ENCODE data around the gene RELB. TPM values are rescaled to one million over a fixed set of nuclear protein-coding genes. Genes with fewer than 3 reads are reported as not detected.
"Not testable (repeated sequence)": the region's sequence is repeated elsewhere in the genome, so short reads cannot be mapped to it uniquely, and the experiment has no call there.

Gene RELB, protein sequence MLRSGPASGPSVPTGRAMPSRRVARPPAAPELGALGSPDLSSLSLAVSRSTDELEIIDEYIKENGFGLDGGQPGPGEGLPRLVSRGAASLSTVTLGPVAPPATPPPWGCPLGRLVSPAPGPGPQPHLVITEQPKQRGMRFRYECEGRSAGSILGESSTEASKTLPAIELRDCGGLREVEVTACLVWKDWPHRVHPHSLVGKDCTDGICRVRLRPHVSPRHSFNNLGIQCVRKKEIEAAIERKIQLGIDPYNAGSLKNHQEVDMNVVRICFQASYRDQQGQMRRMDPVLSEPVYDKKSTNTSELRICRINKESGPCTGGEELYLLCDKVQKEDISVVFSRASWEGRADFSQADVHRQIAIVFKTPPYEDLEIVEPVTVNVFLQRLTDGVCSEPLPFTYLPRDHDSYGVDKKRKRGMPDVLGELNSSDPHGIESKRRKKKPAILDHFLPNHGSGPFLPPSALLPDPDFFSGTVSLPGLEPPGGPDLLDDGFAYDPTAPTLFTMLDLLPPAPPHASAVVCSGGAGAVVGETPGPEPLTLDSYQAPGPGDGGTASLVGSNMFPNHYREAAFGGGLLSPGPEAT
- 1 to 10 TPM; 3.4 to 6.9 (median 4.7) TPM for polyA plus RNA-seq (ENCODE audit: insufficient read depth in 1 of 5, insufficient read length in 5 of 5, low replicate concordance in 1 of 5)
- long read RNA-seq, donor 1 = 0 reads
- long read RNA-seq, donor 2 = 0 reads
- long read RNA-seq, donor 3 = 0 reads
- long read RNA-seq, donor 4 = 0 reads
- long read RNA-seq, donor 5 = 0 reads
- long read RNA-seq, donor 6, partial matches to known transcripts = 0 of 2 reads
- long read RNA-seq, donor 6, other reads (novel, unspliced or antisense) = 0 of 2 reads
- long read RNA-seq, donor 7 = 0 reads
- long read RNA-seq, donor 8 = 0 reads

GRCh38 chr19:45001087-45001739 is at the start of gene RELB:
TSS of gene RELB (plus strand) at chr19:45001464. CDS start at chr19:45001580, 116 bp downstream.
- peak; percentile 87 to 88 for DNase-seq

GRCh38 chr19:44954278-44954648 is 47.0 kb upstream of the RELB start:
- no peak for DNase-seq

GRCh38 chr19:44954649-44955504 is 46.4 kb upstream of the RELB start, which contains the start of gene CLPTM1:
TSS of gene CLPTM1 (plus strand) at chr19:44955380. CDS start at chr19:44955396, 16 bp downstream.
- peak; percentile 97 to 98 for DNase-seq

GRCh38 chr19:44955505-44956439 is 45.5 kb upstream of the RELB start:
- DNase-seq = no peak

- DNase-seq = no peak
Measured at GRCh38 chr19:44957526-44957925, 43.7 kb upstream of the RELB start.

DNA sequence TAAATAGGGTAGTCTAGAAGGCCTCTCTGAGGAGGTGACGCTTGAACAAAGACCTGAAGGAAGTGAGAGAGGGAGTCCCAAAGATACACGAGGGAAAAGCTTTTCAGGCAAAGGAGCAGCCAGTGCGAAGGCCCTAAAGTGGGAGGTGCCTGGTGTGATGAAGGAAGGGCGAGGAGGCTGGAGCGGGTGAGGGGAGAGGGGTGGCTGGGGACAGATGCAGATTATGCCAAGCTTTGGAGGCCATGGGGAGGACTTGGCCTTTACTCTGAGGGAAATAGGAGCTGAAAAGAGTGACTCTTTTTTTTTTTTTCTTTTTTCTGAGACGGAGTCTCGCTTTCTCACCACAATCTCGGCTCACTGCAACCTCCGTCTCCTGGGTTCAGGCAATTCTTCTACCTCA is 43.2 kb upstream of the RELB start:
- no peak for DNase-seq

GRCh38 chr19:44959691-44960090 is 41.6 kb upstream of the RELB start:
- DNase-seq = no peak

DNA sequence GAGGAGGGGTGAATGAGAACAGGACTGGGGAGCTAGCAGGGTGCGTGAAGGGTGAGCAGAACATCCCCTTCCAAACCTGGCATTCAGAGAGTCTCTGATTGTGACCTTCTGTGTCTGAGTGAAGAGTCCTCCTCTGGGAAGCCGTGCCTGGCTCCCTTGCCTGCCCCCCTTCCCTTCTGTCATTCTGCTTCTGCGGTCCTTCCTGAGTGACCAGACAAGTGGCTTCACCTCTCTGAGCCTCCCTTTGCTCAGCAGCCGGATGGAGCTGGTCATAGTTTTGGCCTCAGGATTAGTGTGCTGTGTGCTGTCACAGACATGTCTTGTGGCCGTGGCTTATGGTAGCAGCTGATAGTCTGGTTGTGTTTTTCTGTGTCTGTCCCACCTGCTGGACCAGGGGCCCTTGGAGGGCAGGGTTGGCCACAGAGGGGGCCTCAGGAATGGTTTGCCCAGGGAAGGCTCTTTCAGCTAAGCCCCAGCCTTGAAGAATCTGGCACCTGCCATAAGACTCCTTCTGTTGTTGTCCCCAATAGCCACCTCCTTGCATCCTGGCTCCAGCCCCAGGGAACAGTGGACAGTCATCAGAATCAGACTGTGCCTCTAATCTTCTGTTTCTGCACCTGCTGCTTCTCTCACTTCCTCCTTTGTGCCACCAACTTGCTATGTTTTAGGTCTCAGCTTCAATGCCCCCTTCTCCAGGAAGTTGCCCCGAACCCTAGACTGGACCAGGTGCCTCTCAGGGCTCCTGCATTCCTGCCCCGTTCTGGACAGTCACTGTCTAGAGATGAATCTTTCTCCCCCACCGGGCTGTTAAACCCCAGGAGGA is 40.1 kb upstream of the RELB start:
- DNase-seq = no peak

GRCh38 chr19:44961821-44962220 is 39.4 kb upstream of the RELB start:
- no peak for DNase-seq

- no peak for DNase-seq
Measured at GRCh38 chr19:44968118-44968517, 33.1 kb upstream of the RELB start.

DNA sequence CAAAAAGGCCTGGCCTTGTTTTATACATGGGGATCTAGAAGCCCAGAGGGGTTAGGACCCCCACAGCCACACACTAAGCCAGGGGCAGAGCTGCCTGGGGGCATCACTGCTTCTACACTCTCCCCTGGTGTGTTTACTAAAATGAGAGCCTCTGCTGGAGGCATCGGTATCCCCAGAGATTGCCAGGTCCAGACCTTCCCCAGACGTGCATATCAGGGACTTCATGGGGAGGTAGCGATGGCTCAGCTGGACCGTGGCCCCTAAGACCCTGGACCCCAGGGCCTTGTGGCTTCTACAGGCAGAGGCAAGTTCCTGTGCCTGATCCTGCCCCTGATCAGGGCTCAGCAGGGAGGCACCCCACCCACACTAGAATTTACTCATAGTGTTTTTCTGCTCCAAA is 32.6 kb upstream of the RELB start:
- no peak for DNase-seq

- no peak for DNase-seq
Measured at GRCh38 chr19:44969437-44969836, 31.8 kb upstream of the RELB start.

DNA sequence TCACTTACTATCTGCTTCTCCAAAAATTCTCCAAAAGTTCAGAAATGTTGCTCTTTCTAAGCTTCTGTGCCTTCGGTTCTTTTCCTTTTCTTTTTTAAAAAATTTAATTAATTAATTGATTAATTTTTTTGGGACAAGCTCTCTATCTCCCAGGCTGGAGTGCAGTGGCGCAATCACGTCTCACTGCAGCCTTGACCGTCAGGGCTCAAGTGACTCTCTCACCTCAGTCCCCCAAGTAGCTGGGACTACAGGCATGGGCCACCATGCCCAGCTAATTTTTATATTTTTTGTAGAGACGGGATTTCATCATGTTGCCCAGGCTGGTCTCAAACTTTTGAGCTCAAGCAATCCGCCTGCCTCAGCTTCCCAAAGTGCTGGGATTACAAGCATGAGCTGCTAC is 29.8 kb upstream of the RELB start:
- not testable (repeated sequence) for DNase-seq

GRCh38 chr19:44972802-44973201 is 28.5 kb upstream of the RELB start:
- no peak for DNase-seq

GRCh38 chr19:44973982-44974735 is 27.1 kb upstream of the RELB start:
- no peak for DNase-seq

DNA sequence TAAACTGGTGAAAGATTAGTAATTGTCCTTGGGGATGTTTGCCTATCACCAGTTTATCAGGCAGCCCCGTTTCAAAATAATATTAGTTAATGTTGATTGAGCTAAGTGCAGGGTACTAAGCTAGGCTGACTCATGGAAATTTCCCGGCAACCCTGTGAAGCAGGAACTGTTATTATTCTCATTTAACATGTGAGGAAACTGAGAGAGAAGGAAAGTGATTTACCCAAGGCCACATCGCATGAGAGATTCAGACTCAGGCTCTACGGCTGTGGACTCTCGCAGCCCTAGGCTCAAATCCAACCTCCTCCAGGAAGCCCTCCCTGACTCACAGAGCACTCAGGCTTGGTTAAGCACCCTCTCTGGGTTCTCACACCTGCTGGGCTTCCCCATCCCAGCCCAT is 26.4 kb upstream of the RELB start:
- DNase-seq = no peak

- DNase-seq = no peak
Measured at GRCh38 chr19:44975444-44975843, 25.8 kb upstream of the RELB start.

DNA sequence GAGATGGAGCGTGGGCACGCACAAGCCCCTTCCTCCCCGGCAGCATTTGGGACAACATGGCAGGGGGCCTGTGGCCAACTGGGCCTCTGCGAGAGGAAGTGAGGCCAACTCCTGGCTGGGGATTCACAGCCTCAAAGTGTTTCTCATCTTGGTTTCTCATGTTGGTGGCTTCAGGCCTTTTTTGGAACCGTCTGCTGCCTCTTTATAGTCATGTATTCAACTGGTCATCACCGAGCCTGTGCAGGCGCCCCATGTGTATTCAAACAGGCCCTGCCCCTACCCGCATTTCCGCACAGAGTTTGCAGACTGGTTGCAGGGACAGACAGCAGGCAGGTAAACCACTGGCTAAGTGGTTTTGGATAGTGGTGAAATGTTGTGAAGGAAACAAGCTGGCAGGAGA is 17.3 kb upstream of the RELB start:
- DNase-seq = no peak

All from right lung (tissue), 10 donors.